ENCODE data around the gene CSPG4.

CSPG4 gene

GRCh38 chr15:75654201-75654907, 58.3 kb downstream of the CSPG4 start:
- no peak for TF ChIP-seq CTCF (IDR thresholded peaks at IDR 0.05; ENCODE audit: insufficient read depth, low read depth, low read length, missing control alignments)
- no peak overlapping the region for H3K4me3 ChIP-seq (ENCODE audit: low read length)
- DNase-seq (ENCODE audit: low read depth) = no peak

GRCh38 chr15:75653347-75653913, 59.2 kb downstream of the CSPG4 start:
- TF ChIP-seq CTCF (IDR thresholded peaks at IDR 0.05; ENCODE audit: insufficient read depth, low read depth, low read length, missing control alignments) = no peak
- peak overlapping the region; percentile 11 for H3K4me3 ChIP-seq (ENCODE audit: low read length)
- no peak for DNase-seq (ENCODE audit: low read depth)

- TF ChIP-seq CTCF (IDR thresholded peaks at IDR 0.05; ENCODE audit: insufficient read depth, low read depth, low read length, missing control alignments) = no peak
- no peak for DNase-seq (ENCODE audit: low read depth)
- H3K4me3 ChIP-seq (ENCODE audit: low read length) = peak overlapping the region; percentile 78
Observed at GRCh38 chr15:75651810-75652543, 60.7 kb downstream of the CSPG4 start.

- TF ChIP-seq CTCF (IDR thresholded peaks at IDR 0.05; ENCODE audit: insufficient read depth, low read depth, low read length, missing control alignments) = no peak
- peak overlapping the region; percentile 78 for H3K4me3 ChIP-seq (ENCODE audit: low read length)
- DNase-seq (ENCODE audit: low read depth) = no peak
Observed at GRCh38 chr15:75650908-75651809, 61.5 kb downstream of the CSPG4 start.

GRCh38 chr15:75649848-75650247, 62.8 kb downstream of the CSPG4 start:
- no peak for TF ChIP-seq CTCF (IDR thresholded peaks at IDR 0.05; ENCODE audit: insufficient read depth, low read depth, low read length, missing control alignments)
- DNase-seq (ENCODE audit: low read depth) = no peak
- peak overlapping the region; percentile 78 for H3K4me3 ChIP-seq (ENCODE audit: low read length)

GRCh38 chr15:75649045-75649761, 63.4 kb downstream of the CSPG4 start:
- no peak for DNase-seq (ENCODE audit: low read depth)
- TF ChIP-seq CTCF (IDR thresholded peaks at IDR 0.05; ENCODE audit: insufficient read depth, low read depth, low read length, missing control alignments) = no peak
- peak overlapping the region; percentile 78 for H3K4me3 ChIP-seq (ENCODE audit: low read length)
